Smooth muscle cell of the brain vasculature (primary cell): ENCODE measurements around the gene SLC13A2.

Source experiments
- DNase-seq: peaks from one replicate; pipeline ENCODE4 v3.0.0-alpha.2; 2012; ENCODE audit warnings: low read depth, low spot score

Gene SLC13A2

DNA sequence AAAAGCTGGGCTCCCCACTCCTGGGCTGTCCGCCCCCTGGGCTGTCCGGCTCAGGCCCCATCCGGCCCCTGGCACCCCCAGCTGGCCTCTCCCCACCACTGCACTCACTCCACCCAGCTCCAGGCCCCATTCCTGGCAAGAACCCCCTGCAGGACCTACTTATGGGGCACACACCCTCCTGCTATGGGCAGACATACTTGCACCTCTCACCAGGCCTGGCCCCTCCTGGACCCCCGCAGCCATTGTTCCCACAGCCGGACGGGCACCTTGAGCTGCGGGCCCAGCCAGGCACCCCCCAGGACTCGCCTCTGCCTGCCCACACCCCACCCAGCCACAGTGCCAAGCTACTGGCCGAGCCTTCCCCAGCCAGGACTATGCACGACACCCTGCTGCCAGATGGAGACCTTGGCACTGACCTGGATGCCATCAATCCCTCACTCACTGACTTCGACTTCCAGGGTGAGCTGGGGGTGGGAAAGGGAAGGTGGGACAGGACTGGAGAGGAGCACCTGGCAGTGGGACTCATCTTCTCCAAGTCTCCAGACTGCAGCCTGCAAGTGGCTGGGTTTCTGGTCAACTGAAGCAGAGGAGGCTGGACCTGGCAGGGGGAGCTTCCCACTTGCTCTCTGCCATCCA, 61.4 kb downstream of the SLC13A2 start:
- DNase-seq = no peak

DNA sequence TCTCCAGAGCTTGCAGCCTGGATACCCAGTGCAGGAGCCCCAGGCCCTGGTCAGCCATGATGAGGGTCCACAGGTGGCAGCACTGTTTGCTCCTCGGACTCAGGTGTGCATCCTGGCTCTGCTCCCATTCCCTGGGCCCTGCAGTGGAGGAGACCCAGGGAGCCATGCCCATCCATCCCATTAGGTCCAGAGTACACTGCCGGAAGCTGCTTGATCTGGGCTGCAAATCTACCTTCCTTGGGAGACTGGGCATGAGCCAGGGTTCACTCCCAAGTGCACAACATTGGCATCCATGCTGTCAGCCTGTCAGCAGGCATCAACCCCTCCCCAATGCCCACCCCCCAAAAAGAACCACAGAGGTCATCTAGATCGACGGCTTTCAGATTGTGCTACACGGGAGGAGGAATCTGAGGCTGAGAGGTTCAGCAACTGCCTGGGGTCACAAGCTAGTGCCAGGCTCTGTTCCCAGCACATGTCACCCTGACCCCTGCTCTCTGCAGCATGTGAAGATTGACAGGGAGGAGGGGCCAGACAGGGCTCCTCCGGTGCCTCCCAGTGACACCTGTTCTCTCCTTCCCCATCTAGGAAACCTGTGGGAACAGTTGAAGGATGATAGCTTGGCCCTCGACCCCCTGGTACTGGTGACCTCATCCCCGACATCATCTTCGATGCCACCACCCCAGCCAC, 63.2 kb downstream of the SLC13A2 start:
- DNase-seq = no peak

DNA sequence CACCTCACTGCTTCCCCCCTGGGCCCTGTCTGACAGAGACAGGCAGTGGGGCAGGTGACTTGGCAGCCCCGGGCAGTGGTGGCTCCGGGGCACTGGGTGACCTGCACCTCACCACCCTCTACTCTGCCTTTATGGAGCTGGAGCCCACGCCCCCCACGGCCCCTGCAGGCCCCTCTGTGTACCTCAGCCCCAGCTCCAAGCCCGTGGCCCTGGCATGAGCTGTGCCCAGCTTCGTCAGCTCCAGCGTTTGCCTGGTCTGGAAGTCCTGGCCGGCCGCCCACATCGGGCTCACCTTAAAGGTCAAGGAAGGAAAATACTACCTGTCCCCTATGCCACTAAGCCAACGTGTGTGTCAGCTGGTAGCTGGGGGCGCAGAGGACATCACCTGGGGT, 63.8 kb downstream of the SLC13A2 start:
- no peak for DNase-seq

DNA sequence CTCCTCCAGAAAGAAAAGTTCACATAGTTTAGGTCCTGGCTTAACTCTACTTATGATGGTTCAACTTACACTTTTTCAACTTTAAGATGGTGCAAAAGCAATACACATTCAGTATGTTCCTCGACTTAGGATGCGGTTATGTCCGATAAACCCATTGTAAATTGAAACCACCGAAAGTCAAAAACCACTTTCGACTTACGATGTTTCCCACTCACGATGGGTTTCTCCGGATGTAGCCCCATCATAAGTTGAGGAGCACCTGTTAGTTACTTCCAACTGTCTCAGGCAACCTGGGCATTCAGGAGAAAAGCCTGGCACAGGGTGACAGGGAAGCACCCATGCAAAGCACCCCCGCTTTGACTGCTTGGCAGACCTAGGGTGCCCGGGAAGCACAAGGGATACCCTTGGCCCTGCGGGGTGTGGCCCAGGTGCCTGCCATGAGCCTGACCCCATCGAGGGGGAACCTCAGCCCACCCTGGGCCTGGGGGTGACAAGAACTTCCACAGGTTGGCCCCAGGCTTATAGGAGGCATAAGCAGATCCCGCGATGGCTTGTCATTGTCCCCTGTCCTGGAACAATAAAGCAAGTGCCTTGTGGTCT, 65.0 kb downstream of the SLC13A2 start:
- no peak for DNase-seq

DNA sequence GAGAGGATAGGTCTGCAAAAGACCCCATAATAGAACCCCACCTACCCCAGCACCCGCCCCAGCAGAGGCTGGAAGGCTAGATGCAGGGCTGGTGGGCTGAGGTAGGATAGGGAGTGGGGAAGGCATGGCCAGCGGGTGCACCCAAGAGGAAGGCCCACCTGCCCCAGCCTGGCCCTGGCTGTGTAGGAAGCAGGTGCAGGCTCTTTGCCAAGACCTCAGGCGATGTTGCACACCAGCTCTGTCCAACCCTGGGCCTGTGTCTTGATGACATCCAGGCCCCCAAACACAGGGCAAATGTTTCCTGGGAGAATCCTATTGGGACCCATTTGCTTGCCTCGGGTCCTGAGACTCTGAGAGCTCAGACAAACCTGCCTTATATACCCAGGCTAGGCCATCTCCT, 66.8 kb downstream of the SLC13A2 start:
- no peak for DNase-seq

DNA sequence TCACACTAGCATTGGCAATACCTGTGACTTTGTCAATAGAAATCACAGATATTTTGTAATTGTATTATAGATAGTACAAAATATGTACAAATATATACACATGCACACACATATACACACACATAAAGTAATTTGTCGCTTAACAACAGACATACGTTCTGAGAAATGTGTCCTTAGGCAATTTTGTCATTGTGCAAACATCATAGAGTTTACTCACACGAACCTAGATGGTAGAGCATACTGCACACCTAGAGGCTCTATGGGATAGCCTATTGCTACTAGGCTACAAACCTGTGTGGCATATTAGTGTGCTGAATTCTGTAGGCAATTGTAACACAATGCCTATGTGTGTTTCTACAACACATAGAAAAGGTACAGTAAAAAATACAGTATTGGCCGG, 68.0 kb downstream of the SLC13A2 start:
- DNase-seq = no peak

DNA sequence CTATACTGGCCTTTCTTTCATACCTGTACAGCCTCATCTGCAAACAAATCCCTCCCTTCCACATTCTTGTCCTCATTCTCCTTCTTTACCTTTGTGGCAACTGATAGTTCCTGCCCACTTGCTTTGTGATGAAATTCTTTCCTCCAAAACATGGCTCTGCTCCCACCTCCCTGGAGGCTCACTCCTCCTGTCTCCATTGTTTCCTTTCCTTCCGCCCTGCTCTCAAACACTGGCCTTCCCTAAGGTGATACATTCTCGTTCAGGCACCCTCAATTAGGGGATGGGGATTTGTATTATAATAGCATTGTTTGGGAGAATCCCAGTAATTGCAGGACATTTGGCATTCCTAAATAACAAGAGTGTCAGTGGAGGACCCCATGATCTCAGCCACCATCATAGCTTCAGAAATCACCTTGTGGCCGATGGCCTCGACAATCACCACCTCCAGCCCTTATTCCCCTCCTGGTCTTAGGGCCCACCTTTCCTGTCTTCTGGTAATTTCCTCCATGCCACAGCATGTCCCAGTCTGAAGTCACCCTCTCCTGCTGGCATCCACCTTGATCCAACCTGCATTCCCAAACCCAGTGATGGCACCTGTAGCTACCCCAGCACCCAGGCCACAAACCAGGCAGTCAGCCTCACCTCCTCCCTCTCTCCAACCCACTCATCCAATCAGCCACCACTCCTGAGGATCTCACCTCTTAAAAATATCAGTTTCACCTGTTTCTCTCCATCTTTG, 71.1 kb downstream of the SLC13A2 start:
- no peak for DNase-seq

DNA sequence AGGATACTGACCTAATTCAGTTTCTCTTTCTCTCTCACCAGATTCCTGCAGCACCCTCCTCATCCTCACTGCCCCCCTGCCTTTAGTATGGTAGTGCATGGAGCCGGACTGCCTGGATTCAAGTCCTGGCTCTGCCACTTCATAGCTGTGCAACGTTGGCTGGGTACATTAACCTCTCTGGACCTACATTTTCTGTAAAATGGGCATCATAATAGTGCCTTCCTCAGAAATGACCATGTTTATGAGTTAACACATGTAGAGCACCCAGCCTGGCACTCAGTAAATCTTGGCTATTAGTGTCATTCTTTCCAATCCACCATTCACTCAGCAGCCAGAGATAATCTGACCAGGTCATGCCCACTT, 71.7 kb downstream of the SLC13A2 start:
- no peak for DNase-seq

DNA sequence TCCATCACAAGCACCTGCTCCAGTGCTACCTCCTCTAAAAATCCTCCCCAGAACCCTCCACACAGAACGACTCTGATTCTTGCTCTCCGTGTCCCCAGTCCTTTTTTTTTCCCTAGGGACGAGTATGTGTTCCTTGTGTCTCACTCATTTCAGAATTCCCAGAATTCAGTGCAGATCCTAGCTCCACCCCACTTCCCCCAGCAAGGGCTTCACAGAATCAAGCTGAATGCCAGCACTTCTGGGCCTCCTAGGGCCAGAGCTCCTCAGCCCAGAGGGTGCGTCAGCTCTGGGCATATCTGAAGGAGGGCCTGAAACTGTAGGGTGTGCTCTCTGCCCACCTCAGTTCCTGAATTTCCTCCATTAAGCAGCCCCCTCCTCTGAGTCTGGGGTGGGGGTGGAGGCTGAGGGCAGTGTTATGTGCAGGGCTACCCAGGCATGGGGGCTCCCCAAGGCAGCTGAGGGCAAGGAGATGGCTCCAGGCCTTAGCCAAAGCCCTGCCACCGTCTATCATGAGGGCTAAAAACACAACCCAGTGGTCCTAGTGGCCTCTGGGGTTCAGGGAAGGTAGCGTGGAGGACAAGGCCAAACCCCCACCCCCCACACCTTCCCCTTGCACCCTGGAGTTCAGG, 72.5 kb downstream of the SLC13A2 start:
- no peak for DNase-seq

DNA sequence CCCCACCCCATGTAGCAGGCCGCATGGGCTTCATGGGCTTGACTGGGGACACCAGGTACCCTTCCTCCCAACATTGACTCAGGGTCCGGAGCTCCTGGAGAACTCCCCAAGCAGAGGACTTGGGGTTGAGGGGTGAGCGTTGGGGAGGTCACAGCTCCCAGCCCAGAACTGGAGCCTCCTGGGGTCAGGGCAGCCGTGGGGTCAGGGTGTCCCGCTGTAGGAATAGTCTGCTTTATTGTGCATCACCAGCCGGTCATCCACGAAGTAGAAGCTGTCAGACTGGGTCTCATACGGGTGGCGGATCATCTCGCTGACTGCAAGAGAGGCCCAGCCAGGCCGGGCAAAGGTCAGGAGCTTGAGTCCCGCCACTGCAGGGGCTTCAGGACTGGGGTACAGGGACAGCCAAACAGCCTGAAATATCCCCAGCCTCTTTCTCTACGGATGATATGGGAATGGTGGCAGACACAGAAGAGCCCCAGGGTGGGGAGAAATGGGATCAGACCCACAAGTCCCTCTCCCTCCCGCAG, 73.7 kb downstream of the SLC13A2 start:
- no peak for DNase-seq
